C1 segment of cervical spinal cord (tissue), 14 donors: Measurements from ENCODE around the gene CAPZA2.
"Not testable (repeated sequence)": the region's sequence is repeated elsewhere in the genome, so short reads cannot be mapped to it uniquely, and the experiment has no call there.

Source experiments
- DNase-seq, 14 donors: peaks; one replicate each; lab custom pipeline; 2025; lab: John Stamatoyannopoulos, UW

Gene CAPZA2

GRCh38 chr7:116953372-116953905, 91.1 kb downstream of the CAPZA2 start, which contains the start of gene ST7:
ST7 (plus strand) TSS chr7:116953501; CDS start chr7:116953541, 40 bp downstream.
- DNase-seq, result peak in 13 of 14 donors; percentile 25 to 85 (median 64)

GRCh38 chr7:116953906-116954838, 91.8 kb downstream of the CAPZA2 start:
- peak in 13 of 14 donors; percentile 25 to 83 (median 64) for DNase-seq

DNA sequence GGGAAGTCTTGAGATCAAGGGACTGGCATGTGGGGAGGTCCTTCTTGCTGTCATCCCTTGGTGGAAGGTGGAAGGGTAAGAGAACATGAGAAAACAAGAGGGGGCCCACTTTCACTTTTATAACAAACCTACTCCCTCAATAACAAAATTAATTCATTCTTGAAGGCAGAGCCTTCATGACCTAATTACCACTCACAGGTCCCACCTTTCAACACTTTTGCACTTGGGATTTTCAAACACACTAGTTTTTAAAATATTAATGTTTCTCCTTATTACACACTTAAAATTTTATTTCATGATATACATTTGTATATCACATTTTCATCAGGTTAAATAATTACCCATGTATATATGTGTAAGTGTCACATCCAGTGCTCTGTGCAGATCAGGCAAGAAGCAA, 93.0 kb downstream of the CAPZA2 start:
- peak in 1 of 14 donors; percentile 11 for DNase-seq

DNA sequence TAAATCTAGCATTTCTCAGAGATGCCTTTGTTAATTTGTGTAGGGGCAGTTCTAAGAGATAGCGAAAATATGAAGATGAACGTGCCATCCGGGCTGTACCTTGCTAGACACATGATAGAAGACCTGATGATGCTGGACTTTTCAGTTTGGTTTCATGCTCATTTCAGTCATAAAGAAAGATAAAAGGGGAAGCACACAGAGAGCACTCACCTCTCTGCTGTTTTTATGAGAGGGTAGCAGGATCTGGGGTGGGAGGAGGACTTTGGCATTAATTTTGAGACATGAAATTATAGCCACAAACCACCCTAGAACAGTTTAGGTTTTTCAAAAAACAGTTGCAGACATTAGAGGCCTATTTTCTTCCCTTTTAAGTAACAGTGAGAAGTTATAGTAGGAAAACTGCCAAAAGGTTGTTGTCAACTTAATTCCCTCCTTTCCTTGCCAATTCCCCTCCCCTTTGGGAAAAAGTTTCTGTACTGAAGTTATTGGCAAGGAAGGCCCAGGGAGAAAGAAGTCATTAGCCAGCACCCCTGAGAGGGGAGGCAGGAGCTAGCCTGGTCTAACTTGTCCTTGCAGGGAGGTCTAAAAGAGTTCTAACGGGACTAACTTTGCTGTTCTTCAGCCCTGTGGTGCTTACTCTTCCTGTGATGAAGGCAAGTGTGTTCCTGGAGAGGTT, 93.6 kb downstream of the CAPZA2 start:
- peak in 1 of 14 donors; percentile 13 for DNase-seq

- DNase-seq, result no peak
Measured at GRCh38 chr7:116956477-116956804, 94.1 kb downstream of the CAPZA2 start.

DNA sequence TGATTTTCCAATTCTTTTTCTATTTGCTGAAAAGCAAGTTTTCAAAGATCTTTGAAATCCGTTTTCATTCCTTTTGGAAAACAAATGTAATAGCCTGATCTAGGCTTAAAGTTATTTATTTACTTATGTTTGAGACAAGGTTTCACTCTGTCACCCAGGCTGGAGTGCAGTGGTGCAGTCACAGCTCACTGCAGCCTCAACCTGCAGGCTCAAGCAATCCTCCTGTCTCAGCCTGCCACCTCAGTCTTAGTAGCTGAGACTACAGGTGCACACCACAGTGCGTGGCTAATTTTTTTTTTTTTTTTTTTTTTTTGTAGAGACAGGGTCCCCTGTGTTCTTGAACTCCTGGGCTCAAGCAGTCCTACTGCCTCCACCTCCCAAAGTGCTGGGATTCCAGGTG, 95.5 kb downstream of the CAPZA2 start:
- no peak for DNase-seq

DNA sequence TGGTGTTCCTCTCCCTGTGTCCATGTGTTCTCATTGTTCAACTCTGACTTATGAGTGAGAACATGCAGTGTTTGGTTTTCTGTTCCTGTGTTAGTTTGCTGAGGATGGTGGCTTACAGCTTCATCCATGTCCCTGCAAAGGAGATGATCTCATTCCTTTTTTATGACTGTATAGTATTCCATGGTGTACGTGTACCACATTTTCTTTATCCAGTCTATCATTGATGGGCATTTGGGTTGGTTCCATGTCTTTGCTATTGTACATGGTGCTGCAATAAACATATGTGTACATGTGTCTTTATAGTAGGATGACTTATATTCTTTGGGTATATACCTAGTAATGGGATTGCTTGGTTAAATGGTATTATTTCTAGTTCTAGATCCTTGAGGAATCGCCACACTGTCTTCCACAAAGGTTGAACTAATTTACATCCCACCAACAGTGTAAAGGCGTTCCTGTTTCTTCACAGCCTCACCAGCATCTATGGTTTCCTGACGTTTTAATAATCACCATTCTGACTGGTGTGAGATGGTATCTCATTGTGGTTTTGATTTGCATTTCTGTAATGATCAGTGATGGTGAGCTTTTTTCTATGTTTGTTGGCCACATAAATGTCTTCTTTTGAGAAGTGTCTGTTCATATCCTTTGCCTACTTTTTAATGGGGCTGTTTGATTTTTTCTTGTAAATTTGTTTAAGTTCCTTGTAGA, 99.7 kb downstream of the CAPZA2 start:
- DNase-seq, result not testable (repeated sequence)

- no peak for DNase-seq
Measured at GRCh38 chr7:116963234-116963633, 100.8 kb downstream of the CAPZA2 start.

DNA sequence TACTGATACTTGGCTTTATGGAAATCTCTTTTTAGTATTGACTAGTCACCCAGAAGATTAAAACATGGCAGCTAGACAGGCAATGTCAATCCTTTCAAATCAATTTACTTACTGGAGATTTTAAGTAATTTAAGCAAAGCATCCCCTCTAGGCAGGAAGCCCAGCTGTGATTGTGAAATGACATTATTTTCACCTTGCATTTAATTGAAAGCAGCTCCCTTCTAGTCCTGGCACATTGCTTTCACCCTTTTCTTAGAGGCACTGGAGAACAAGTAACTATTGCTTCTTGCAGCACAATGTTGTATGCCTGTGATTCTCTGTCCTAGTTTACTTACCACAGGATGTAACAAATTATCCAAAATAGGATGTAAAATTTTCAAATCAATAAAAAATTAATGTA, 104.2 kb downstream of the CAPZA2 start:
- no peak for DNase-seq

DNA sequence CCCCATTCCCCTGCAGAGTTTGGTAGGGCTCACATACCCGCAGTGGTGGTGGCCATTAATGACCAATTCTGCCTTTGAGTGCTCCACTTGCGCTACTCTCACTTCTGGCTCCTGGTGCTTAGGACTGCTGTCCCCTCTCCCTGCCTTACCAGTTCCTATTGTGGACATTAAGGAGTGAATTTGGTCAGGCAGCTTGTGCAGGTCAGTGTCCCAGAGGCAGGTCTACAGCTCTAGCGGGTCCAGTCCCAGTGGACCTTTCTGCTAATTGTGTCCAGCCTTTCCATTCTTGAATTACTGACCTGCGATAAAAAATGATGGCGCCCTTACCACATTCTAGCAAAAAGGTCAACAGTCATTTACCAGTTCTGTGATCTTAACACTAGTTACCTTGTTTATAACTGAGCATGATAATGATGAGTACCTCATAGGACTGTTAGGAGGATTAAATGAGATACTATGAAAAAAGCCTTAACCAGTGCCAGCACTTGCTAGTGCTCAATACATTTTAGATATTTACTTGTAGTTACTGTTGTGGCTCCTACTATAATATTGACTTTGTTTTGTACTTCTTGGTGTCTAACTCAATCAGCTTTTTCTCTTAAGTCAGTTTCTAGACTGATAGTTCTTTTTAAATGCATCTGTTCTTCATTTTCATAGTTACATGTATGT, 105.0 kb downstream of the CAPZA2 start:
- no peak for DNase-seq

DNA sequence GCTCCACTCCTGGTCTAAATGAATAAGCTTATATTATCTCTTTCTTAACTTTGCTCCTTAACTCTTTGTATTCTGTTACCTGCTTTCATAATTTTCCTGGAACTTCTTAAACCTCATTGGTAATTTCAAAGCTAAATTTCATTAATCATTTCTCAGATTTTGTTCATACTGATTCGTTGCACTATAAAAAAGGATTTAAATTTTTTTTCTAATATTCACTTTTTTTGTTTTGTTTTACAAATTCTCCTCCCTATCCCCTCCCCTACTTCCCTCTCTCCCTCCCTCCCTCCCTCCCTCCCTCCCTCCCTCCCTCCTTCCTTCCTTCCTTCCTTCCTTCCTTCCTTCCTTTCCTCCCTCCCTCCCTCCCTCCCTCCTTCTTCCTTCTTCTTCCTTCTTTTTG, 105.6 kb downstream of the CAPZA2 start:
- DNase-seq, result no peak

DNA sequence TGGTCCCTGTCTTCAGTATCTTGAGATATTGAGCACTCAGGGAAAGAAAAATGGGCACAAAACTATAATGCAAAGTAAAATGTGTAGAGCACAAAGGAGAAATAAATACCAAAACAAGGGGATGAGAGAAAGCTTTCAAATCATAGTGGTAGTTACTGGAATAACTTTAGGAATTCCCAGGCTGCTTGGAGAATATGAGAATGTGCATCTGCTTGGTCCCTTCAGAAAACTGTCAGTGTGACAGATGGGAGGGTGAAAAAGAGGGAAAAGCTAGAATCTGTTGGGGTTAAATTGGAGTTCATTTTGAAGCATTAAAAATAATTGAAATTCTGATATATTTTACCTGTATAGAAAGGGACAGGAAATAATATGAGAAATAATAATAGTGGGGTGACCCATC, 106.2 kb downstream of the CAPZA2 start:
- DNase-seq, result no peak

GRCh38 chr7:116969371-116969902, 107.0 kb downstream of the CAPZA2 start:
- DNase-seq, result no peak

GRCh38 chr7:116970238-116970910, 108.0 kb downstream of the CAPZA2 start:
- DNase-seq, result no peak

DNA sequence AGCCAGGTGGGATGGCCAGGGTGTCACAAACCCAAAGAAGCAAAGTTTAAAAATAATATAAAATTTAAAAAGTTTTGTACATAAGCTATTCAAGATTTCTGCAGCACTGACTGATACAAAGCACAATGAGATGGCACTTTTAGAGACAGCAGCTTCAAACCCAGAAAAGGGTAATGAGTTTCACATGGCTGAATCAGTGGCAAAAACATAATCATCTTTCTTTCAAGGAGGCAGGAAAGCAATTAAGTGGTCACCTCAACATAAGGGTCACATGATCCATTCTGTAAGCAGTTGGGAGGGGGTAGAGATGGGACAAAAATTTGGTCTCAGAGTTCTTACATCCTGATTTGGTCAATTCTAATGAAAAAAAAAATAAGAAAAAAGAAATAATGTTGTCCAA, 108.8 kb downstream of the CAPZA2 start:
- not testable (repeated sequence) for DNase-seq
